Astrocyte of the hippocampus (primary cell): ENCODE measurements around the gene TSHR.
A peak's percentile ranks its signal among the peaks of the same experiment; 100 is the strongest.
"Not testable (repeated sequence)": the region's sequence is repeated elsewhere in the genome, so short reads cannot be mapped to it uniquely, and the experiment has no call there.

Source experiments
- DNase-seq: peaks from one replicate; pipeline ENCODE4 v3.0.0; 2011; ENCODE audit warnings: low read depth, low spot score

TSHR gene

GRCh38 chr14:80955416-80955941 lies at the start of gene TSHR:
Gene TSHR, plus strand, starts transcription at chr14:80955621. Its CDS starts 60 bp downstream, at chr14:80955681.
- DNase-seq, result peak; percentile 9

- no peak for DNase-seq
Observed at GRCh38 chr14:80906336-80906735, 49.1 kb upstream of the TSHR start.

- no peak for DNase-seq
Observed at GRCh38 chr14:80906946-80907345, 48.5 kb upstream of the TSHR start.

- DNase-seq, result not testable (repeated sequence)
Observed at GRCh38 chr14:80912013-80912412, 43.4 kb upstream of the TSHR start.

GRCh38 chr14:80919622-80920021 lies 35.8 kb upstream of the TSHR start:
- no peak for DNase-seq

GRCh38 chr14:80923368-80923767 lies 32.1 kb upstream of the TSHR start:
- no peak for DNase-seq

- no peak for DNase-seq
Observed at GRCh38 chr14:80924365-80925103, 30.9 kb upstream of the TSHR start.

GRCh38 chr14:80926397-80927082 lies 28.9 kb upstream of the TSHR start:
- peak; percentile 26 for DNase-seq

GRCh38 chr14:80927083-80927989 lies 28.1 kb upstream of the TSHR start:
- no peak for DNase-seq

- DNase-seq, result no peak
Observed at GRCh38 chr14:80930095-80930494, 25.3 kb upstream of the TSHR start.

- DNase-seq, result peak; percentile 68
Observed at GRCh38 chr14:80930836-80931389, 24.5 kb upstream of the TSHR start.

- no peak for DNase-seq
Observed at GRCh38 chr14:80933282-80933681, 22.1 kb upstream of the TSHR start.

GRCh38 chr14:80933686-80934085 lies 21.7 kb upstream of the TSHR start:
- DNase-seq, result no peak

- no peak for DNase-seq
Observed at GRCh38 chr14:80940146-80940545, 15.3 kb upstream of the TSHR start.

- peak; percentile 99 for DNase-seq
Observed at GRCh38 chr14:80941241-80942185, 13.9 kb upstream of the TSHR start, which contains the start of gene CEP128. Gene CEP128, minus strand, starts transcription at chr14:80941738.

GRCh38 chr14:80942191-80942600 lies 13.2 kb upstream of the TSHR start:
- DNase-seq, result no peak

GRCh38 chr14:80944861-80945617 lies 10.4 kb upstream of the TSHR start:
- DNase-seq, result no peak

- no peak for DNase-seq
Observed at GRCh38 chr14:80946187-80946586, 9.2 kb upstream of the TSHR start.

GRCh38 chr14:80946797-80947196 lies 8.6 kb upstream of the TSHR start:
- DNase-seq, result no peak

GRCh38 chr14:80948291-80948690 lies 7.1 kb upstream of the TSHR start:
- no peak for DNase-seq
